BE2C (cell line): ENCODE data around the gene LTO1.
A peak's percentile ranks its signal among the peaks of the same experiment; 100 is the strongest.

Experiments
- DNase-seq: peaks from one replicate; pipeline ENCODE4 v3.0.0-alpha.2; 2020
- H3K27me3 ChIP-seq: fragments of 250-450 bp; sonication (Bioruptor Pico); 2 replicates; pipeline ENCODE4 v1.5.1; 2020; ENCODE audit warnings: mild to moderate bottlenecking
- H3K36me3 ChIP-seq: fragments of 250-450 bp; sonication (Bioruptor Pico); 2 replicates; pipeline ENCODE4 v1.5.1; 2020; ENCODE audit warnings: mild to moderate bottlenecking
- H3K4me1 ChIP-seq: fragments of 250-450 bp; sonication (Bioruptor Pico); 2 replicates; pipeline ENCODE4 v1.5.1; 2020
- H3K4me3 ChIP-seq: 2 replicates; pipeline ENCODE4 v1.5.1; 2011; ENCODE audit warnings: low read depth, low read length
- H3K9me3 ChIP-seq: fragments of 250-450 bp; sonication (Bioruptor Pico); 2 replicates; pipeline ENCODE4 v1.5.1; 2020
- TF ChIP-seq, protein P1 (sequence below): IDR thresholded peaks from 2 replicates; pipeline ENCODE4 v1.5.1; 2012; ENCODE audit warnings: mild to moderate bottlenecking, low read depth, low read length

The LTO1 gene

DNA sequence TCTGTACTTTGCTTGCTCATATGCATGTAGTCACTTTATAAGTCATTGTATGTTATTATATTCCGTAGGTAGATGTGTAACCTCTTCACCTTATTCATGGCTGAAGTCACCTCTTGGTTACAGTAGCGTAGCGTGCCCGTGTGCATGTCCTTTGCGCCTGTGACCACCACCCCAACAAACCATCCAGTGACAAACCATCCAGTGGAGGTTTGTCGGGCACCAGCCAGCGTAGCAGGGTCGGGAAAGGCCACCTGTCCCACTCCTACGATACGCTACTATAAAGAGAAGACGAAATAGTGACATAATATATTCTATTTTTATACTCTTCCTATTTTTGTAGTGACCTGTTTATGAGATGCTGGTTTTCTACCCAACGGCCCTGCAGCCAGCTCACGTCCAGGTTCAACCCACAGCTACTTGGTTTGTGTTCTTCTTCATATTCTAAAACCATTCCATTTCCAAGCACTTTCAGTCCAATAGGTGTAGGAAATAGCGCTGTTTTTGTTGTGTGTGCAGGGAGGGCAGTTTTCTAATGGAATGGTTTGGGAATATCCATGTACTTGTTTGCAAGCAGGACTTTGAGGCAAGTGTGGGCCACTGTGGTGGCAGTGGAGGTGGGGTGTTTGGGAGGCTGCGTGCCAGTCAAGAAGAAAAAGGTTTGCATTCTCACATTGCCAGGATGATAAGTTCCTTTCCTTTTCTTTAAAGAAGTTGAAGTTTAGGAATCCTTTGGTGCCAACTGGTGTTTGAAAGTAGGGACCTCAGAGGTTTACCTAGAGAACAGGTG is 23.1 kb downstream of the LTO1 start:
- DNase-seq = no peak
- peaks cover 84% of the 10 kb centered on the region for H3K36me3 ChIP-seq
- H3K4me3 ChIP-seq = no peak overlapping the region
- H3K4me1 ChIP-seq = peaks cover 29% of the 10 kb centered on the region
- H3K9me3 ChIP-seq = no peaks in the 10 kb centered on the region
- TF ChIP-seq, protein P1, sequence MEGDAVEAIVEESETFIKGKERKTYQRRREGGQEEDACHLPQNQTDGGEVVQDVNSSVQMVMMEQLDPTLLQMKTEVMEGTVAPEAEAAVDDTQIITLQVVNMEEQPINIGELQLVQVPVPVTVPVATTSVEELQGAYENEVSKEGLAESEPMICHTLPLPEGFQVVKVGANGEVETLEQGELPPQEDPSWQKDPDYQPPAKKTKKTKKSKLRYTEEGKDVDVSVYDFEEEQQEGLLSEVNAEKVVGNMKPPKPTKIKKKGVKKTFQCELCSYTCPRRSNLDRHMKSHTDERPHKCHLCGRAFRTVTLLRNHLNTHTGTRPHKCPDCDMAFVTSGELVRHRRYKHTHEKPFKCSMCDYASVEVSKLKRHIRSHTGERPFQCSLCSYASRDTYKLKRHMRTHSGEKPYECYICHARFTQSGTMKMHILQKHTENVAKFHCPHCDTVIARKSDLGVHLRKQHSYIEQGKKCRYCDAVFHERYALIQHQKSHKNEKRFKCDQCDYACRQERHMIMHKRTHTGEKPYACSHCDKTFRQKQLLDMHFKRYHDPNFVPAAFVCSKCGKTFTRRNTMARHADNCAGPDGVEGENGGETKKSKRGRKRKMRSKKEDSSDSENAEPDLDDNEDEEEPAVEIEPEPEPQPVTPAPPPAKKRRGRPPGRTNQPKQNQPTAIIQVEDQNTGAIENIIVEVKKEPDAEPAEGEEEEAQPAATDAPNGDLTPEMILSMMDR = no peak
- H3K27me3 ChIP-seq = no peaks in the 10 kb centered on the region

DNA sequence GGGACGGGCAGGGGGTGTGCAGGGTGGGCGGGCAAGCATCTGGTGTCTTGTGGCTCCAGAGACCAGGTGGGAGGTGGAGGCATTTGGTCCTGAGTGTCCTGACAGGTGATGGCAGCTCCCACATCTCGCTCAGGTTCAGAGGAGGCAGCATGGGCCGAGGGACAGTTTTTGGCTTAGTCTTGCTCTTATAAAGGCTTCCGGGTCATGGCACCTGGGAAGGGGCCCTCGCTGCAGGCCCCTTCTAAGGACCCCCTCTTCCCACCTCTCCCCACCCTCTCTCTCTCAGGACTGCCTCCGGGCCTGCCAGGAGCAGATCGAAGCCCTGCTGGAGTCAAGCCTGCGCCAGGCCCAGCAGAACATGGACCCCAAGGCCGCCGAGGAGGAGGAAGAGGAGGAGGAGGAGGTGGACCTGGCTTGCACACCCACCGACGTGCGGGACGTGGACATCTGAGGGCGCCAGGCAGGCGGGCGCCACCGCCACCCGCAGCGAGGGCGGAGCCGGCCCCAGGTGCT is 24.3 kb downstream of the LTO1 start:
- peaks cover 35% of the 10 kb centered on the region for H3K4me1 ChIP-seq
- TF ChIP-seq, protein P1 = no peak
- H3K36me3 ChIP-seq = peaks cover 96% of the 10 kb centered on the region
- no peak overlapping the region for H3K4me3 ChIP-seq
- no peak for DNase-seq
- H3K9me3 ChIP-seq = no peaks in the 10 kb centered on the region
- H3K27me3 ChIP-seq = no peaks in the 10 kb centered on the region

DNA sequence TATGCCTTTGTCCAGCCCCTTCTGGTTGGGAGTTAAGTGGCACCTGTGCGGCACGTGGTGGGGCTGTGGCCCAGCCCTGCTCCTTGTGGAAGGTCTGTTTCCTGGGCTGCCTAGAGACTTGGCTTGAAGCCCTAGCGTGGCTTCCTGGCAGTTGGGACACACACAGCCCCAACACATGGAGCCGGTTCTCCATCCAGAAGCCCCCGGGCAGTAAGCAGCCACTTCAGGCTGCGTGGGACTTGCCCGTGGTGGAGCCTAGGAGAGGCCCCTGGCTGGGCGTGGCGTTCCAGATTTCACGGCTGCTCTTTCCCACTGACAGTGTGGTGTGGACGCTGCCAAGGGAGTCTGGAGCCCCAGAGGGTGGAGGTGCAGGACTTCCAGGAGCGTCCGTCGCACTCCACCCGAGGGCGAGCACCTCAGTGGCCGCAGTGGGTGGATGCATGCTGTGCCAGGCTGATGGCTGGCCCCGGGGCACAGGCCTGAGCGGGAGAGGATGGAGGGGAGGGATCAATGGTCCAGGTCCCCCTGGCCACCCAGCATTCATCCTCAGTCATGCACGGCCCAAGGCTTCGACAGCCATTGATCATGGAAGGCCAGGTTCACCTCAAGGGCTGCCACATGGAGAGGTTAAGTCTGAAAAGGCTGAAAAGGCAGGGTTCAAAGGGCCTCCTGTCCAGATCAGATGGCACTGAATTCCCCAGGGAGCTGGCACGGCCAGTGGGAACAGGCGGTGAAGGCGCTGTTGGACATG is 24.9 kb downstream of the LTO1 start:
- peaks cover 100% of the 10 kb centered on the region for H3K36me3 ChIP-seq
- H3K4me1 ChIP-seq = peaks cover 42% of the 10 kb centered on the region
- TF ChIP-seq, protein P1 = no peak

DNA sequence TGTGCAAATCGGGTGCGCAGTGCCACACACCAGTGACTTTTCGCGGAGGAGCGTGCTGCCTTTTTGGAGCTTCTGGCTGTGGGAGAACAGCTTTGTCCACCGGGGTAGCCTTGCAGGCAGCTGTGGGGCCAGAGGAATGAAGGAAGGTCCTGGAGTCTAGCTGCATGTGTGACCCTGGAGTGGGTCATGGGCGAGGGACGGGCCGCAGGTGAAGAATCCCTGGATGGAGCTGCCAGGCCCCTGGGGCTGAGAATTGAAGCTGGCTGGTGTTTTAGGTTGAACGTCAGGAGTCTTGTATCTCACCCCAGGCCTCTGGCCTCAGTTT is 25.6 kb downstream of the LTO1 start:
- TF ChIP-seq, protein P1 = no peak
- H3K4me1 ChIP-seq = peaks cover 49% of the 10 kb centered on the region
- no peak overlapping the region for H3K4me3 ChIP-seq
- peaks cover 100% of the 10 kb centered on the region for H3K36me3 ChIP-seq
- no peaks in the 10 kb centered on the region for H3K27me3 ChIP-seq
- H3K9me3 ChIP-seq = no peaks in the 10 kb centered on the region
- no peak for DNase-seq

More for the DNA sequence above, 24.9 kb downstream of the LTO1 start:
- Histone ChIP-seq H3K9me3 (no peaks in the 10 kb centered on the region), H3K27me3 (no peaks in the 10 kb centered on the region), H3K4me3 (no peak overlapping the region)
- peak; percentile 80 for DNase-seq

DNA sequence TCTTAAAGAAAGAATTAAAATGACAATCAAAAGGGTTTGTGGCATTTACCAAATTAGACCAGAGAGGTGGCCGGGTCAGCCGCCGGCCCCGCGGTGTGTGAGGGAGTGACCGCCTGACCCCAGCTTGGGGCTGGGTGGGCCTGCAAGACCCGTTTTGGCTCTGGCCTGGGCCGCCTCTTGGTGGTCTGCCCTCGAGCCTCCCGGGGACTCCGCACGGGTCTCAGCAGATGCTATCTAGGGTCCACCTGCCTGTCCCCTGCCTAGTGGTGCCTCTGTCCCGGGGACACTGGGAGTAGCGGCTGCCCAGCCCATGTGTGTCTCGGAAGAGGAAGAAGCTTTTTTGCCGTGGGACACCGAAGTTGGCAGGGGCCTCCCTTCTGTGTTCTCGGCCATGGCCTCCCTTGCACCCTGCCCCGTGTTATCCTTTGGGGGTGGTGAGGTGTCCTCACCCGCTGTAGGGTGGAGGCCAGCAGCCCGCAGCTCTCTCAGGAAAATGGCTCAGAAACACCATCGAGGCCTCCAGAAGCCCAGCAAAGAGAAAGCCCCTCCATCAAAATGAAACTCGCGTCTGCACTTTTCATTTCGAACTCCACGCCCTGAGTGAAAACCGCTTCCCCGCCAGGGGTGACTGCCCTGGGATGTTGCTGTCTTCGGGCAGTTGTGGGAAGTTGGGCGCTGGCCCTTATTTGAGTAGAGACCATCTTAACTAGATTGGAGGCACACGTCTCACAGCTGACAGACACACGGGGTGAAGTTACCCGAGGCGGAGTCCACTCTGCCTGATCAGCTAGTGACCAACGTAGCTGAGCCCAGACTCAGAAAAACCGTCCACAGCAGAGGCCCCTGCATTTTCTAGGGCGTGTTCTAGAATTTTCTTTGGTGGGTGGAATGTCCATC is 26.2 kb downstream of the LTO1 start:
- H3K9me3 ChIP-seq = no peaks in the 10 kb centered on the region
- no peak for DNase-seq
- peaks cover 100% of the 10 kb centered on the region for H3K36me3 ChIP-seq
- H3K27me3 ChIP-seq = no peaks in the 10 kb centered on the region
- TF ChIP-seq, protein P1 = no peak
- no peak overlapping the region for H3K4me3 ChIP-seq
- peaks cover 45% of the 10 kb centered on the region for H3K4me1 ChIP-seq
